Erythroblast (primary cell): Measurements from ENCODE around the gene ERBB4.

ENCODE experiments used
- GATA1 ChIP-seq: IDR thresholded peaks from 2 replicates; pipeline ENCODE4 v1.6.1; 2011; ENCODE audit warnings: low read depth, mild to moderate bottlenecking, control low read depth, low read length, moderate library complexity
- POLR2A ChIP-seq: IDR thresholded peaks from 2 replicates; pipeline ENCODE4 v1.6.1; 2011; ENCODE audit warnings: mild to moderate bottlenecking, low read length

- no peak for TF ChIP-seq POLR2A
- no peak for TF ChIP-seq GATA1
These were observed 414.0 kb downstream of the ERBB4 start for GRCh38 chr2:212124598-212124997.
